ENCODE results near the gene TAL2. TPM values are rescaled to one million over a fixed set of nuclear protein-coding genes. Genes with fewer than 3 reads are reported as not detected.

Gene TAL2
- total and polyA plus RNA-seq, 2 donors (not counting 1 experiment from before 2014, with no cell fraction given) = 0.37 to 7.0 TPM

DNA sequence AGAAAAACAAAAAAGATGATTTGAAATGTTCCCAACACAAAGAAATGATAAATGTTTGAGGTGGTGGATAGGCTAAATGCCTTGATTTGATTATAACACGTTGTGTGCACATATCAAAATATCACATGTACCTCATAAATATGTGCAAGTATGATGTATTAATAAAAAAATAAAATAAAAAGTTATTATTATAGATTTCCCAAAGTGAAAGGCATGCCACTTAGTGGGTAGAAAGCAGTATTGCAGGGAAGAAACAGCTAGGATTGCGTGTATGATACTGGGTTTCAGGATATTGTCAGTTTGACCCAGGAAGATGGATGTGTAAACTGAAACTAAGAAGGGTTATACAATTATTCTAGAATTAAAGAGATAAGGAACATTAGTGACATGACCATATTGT, 28.5 kb downstream of the TAL2 start:
- POLR2A ChIA-PET = no interaction called here

More for the DNA sequence above, 28.5 kb downstream of the TAL2 start:
- Histone ChIP-seq H3K9ac (ENCODE audit: low read length) (no peak overlapping the region), H3K27ac (ENCODE audit: low read length in 2 of 2) (no peak overlapping the region), H3K79me2 (ENCODE audit: control insufficient read depth, insufficient read depth, low read length) (no peaks in the 10 kb centered on the region), H3K27me3 (replicated peaks in 1 of 4; ENCODE audit: control extremely low read depth in 1 of 4, control insufficient read depth in 3 of 4, insufficient read depth in 4 of 4, low read length in 3 of 4) (peaks cover 0 to 14% (median 11%) of the 10 kb centered on the region in 4 experiments), H4K20me1 (ENCODE audit: control insufficient read depth, insufficient read depth, low read length, poor library complexity, severe bottlenecking) (no peaks in the 10 kb centered on the region), H3K4me1 (ENCODE audit: control insufficient read depth in 2 of 2, insufficient read depth in 2 of 2, low read length in 2 of 2) (peaks cover 15 to 16% of the 10 kb centered on the region in 2 donors), H2AFZ (ENCODE audit: insufficient read depth, low read depth, low read length, poor library complexity, severe bottlenecking) (no peak overlapping the region), H3K36me3 (replicated peaks in 1 of 2; ENCODE audit: control extremely low read depth in 1 of 2, control insufficient read depth in 1 of 2, extremely low read depth in 1 of 2, insufficient read depth in 2 of 2, low read length in 1 of 2) (no peaks in the 10 kb centered on the region), H3K4me2 (replicated peaks; ENCODE audit: low read depth, low read length, poor library complexity, severe bottlenecking) (no peak overlapping the region), H3K4me3 (ENCODE audit: control extremely low read depth in 1 of 5, extremely low read depth in 1 of 5, insufficient read depth in 1 of 5, low read depth in 2 of 5, low read length in 4 of 5) (no peak overlapping the region), H3K9me3 (ENCODE audit: control extremely low read depth in 1 of 3, control insufficient read depth in 2 of 3, insufficient read depth in 1 of 3, low read length in 2 of 3) (no peaks in the 10 kb centered on the region)
- Mint-ChIP-seq H3K27ac (no peak overlapping the region), H3K9me3 (ENCODE audit: insufficient read depth) (no peaks in the 10 kb centered on the region), H3K4me1 (peaks cover 13% of the 10 kb centered on the region), H3K4me3 (no peak overlapping the region), H3K27me3 (peaks cover 40% of the 10 kb centered on the region)
- WGBS (ENCODE audit: insufficient coverage) = no CpG with 5 or more reads among the region's 2 CpGs
- DNase-seq = no peak
- ATAC-seq (ENCODE audit: low read depth) = no peak
- TF ChIP-seq EZH2 (IDR thresholded peaks at IDR 0.05; ENCODE audit: borderline replicate concordance, insufficient read depth, low read depth, low read length, poor library complexity, severe bottlenecking) = no peak
- TF ChIP-seq, protein P1, sequence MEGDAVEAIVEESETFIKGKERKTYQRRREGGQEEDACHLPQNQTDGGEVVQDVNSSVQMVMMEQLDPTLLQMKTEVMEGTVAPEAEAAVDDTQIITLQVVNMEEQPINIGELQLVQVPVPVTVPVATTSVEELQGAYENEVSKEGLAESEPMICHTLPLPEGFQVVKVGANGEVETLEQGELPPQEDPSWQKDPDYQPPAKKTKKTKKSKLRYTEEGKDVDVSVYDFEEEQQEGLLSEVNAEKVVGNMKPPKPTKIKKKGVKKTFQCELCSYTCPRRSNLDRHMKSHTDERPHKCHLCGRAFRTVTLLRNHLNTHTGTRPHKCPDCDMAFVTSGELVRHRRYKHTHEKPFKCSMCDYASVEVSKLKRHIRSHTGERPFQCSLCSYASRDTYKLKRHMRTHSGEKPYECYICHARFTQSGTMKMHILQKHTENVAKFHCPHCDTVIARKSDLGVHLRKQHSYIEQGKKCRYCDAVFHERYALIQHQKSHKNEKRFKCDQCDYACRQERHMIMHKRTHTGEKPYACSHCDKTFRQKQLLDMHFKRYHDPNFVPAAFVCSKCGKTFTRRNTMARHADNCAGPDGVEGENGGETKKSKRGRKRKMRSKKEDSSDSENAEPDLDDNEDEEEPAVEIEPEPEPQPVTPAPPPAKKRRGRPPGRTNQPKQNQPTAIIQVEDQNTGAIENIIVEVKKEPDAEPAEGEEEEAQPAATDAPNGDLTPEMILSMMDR (IDR thresholded peaks at IDR 0.05) = peak; percentile 51
- intact Hi-C loops (cut with micrococcal nuclease) = loop anchor here (5.0 to 10.0 kb wide), 3 partner anchors 698 to 943 kb away; partner anchors contain the start of genes ABCA1 and NIPSNAP3A
- CTCF ChIA-PET = interaction anchor here (0.6 to 2.6 kb wide), 4 partner anchors 9 to 53 kb away, joined by 3 to 13 read pairs (median 4); partner anchors contain the start of gene TAL2

Data from B cell (primary cell).